K562 (cell line): Measurements from ENCODE around the gene UBR7. TPM values are rescaled to one million over a fixed set of nuclear protein-coding genes. Genes with fewer than 3 reads are reported as not detected.

Experiments
- BRD4 ChIP-seq: fragments of 200-600 bp; sonication (generic); IDR thresholded peaks from 2 replicates; pipeline ENCODE4 v1.6.1; 2017; ENCODE audit warnings: inconsistent platforms
- EP400 ChIP-seq: fragments of 450-650 bp; IDR thresholded peaks from 2 replicates; pipeline ENCODE4 v1.6.1; 2017; ENCODE audit warnings: antibody characterized with exemption, mild to moderate bottlenecking, moderate library complexity
- HDAC3 ChIP-seq: fragments of 450-650 bp; IDR thresholded peaks from 2 replicates; pipeline ENCODE4 v1.6.1; 2018; ENCODE audit warnings: borderline replicate concordance, mild to moderate bottlenecking, moderate library complexity; ENCODE audit not compliant: partially characterized antibody
- HIVEP1 ChIP-seq: fragments of 250-450 bp; sonication (Bioruptor Pico); IDR thresholded peaks from 2 replicates; pipeline ENCODE4 v1.4.0; 2020; ENCODE audit warnings: mild to moderate bottlenecking
- LARP7 ChIP-seq: fragments of 450-650 bp; IDR thresholded peaks from 2 replicates; pipeline ENCODE4 v1.6.1; 2016
- LCOR ChIP-seq: sonication (generic); formaldehyde crosslinking; IDR thresholded peaks from 2 replicates; pipeline ENCODE4 v1.8.0; 2022; ENCODE audit warnings: mild to moderate bottlenecking, missing genetic modification reagents
- MCM5 ChIP-seq: fragments of 450-650 bp; IDR thresholded peaks from 2 replicates; pipeline ENCODE4 v1.6.1; 2016; ENCODE audit warnings: low read depth
- RFX1 ChIP-seq: fragments of 450-650 bp; IDR thresholded peaks from 2 replicates; pipeline ENCODE4 v1.6.1; 2016; ENCODE audit warnings: mild to moderate bottlenecking, moderate library complexity
- TCF7L2 ChIP-seq: fragments of 150-350 bp; IDR thresholded peaks from 2 replicates; pipeline ENCODE4 v1.6.1; 2016; ENCODE audit warnings: low read depth, mild to moderate bottlenecking, low read length, moderate library complexity
- XRCC4 ChIP-seq: IDR thresholded peaks from one replicate; pipeline ENCODE4 v1.6.1; 2011; ENCODE audit not compliant: insufficient read depth, insufficient read length; ENCODE audit errors: extremely low read depth
- ZNF3 ChIP-seq: fragments of 250-450 bp; sonication (Bioruptor Pico); IDR thresholded peaks from 2 replicates; pipeline ENCODE4 v1.5.0; 2021; ENCODE audit warnings: mild to moderate bottlenecking, moderate library complexity
- ZNF316 ChIP-seq: fragments of 450-650 bp; IDR thresholded peaks from 2 replicates; pipeline ENCODE4 v1.6.1; 2016
- polyA plus RNA-seq, 8 experiments: library from polyadenylated mRNA; depleted of rRNA in 4 of 8; stranded (reverse) in 5 of 8; unstranded in 3 of 8; fragments of >200 nt; fragmentation: Nextera tagmentation in 2 of 8; fragmentation: Illumina TruSeq in 1 of 8; extraction: Ambion mirVana in 2 of 8; extraction: Trizol in 1 of 8; gene quantifications; 2 replicates each; pipeline versions ENCODE4 v1.2.1 to v1.2.3, GENCODE V29; 2011 to 2014; ENCODE audit warnings: inconsistent platforms in 1 of 8, missing spikeins in 1 of 8
- total RNA-seq, 7 experiments: library from RNA; depleted of rRNA in 6 of 7; stranded (reverse); fragments of >200 nt in 6 of 7; fragmentation: Illumina TruSeq in 2 of 7; extraction: Trizol in 2 of 7; gene quantifications; 2 replicates each; pipeline versions ENCODE4 v1.2.1 to v1.2.3, GENCODE V29; 2011 to 2021; ENCODE audit warnings: low replicate concordance in 1 of 7
- TF ChIP-seq, protein P1 (sequence below): fragments of 450-650 bp; formaldehyde crosslinking; IDR thresholded peaks from 2 replicates; pipeline ENCODE4 v1.4.0; 2020; ENCODE audit warnings: mild to moderate bottlenecking, mixed read lengths
- TF ChIP-seq, protein P2 (sequence below): sonication (generic); formaldehyde crosslinking; IDR thresholded peaks from 2 replicates; pipeline ENCODE4 v1.8.1; 2023; ENCODE audit warnings: mild to moderate bottlenecking, missing genetic modification reagents
- TF ChIP-seq, protein P3 (sequence below): fragments of 200-800 bp; sonication (Bioruptor generic); IDR thresholded peaks from 2 replicates; pipeline ENCODE4 v1.6.1; 2016; ENCODE audit warnings: missing genetic modification characterization, missing compliant biosample characterization
- TF ChIP-seq, protein P4 (sequence below): fragments of 450-650 bp; IDR thresholded peaks from one replicate; pipeline ENCODE4 v1.6.1; 2018; ENCODE audit warnings: mild to moderate bottlenecking, moderate library complexity; ENCODE audit not compliant: partially characterized antibody
- TF ChIP-seq, protein P5 (sequence below): sonication (generic); formaldehyde crosslinking; IDR thresholded peaks from 2 replicates; pipeline ENCODE4 v1.8.1; 2023; ENCODE audit warnings: mild to moderate bottlenecking, missing genetic modification reagents

The UBR7 gene
- total and polyA plus RNA-seq, 9 of the 15 experiments (the other 6 are each of a cell fraction or from before 2014, with no cell fraction given) = 12.5 to 63.0 (median 34.4) TPM

DNA sequence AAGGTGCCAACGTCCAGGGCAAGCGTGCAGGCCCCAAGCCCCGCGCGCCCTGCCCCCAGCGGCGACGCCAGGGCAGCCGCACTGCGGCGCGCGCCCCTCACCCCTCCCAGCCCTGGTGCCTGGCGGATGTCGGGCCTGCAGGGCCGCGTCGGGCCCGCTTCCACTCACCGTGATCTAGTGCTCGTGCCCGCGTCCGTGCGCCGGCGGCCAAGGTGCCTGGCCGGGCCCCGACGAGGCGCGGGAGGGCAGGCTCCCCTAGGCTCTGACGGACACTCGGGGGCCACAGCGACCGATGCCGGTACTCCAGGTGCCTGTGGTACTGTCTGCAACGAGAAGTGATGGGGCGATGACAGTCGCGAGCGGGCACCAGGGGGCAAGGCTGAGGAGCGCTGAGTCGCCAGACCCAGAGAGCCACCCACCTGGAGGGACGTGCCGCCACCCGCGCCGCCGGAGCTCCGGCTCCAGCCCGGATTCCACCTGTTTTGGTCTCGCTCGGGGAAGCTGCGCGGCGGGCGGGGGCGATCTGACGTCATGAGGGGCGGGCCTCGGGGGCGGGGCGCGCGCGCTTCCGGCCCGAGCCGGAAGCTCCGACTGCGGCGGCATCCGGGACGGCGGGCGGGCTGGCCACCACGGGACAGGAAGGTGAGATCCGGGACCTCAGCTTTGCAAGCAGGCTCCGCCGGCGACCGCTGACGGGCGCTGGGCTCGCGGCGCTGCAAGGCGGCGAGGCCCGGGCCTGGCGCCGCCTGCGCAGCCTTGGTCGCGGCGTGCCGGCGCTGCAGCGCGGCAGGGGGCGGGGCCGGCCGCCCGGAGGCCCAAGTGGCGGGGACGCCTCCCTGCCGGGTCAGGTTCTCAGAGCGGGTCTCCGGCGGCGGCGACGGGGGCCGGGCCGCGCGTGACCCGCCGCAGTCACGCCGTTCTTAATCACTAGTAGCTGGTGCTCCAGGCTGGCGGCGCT, 22.4 kb upstream of the UBR7 start, which contains the start of the genes LYSET and MOAP1 (continued):
- TF ChIP-seq MCM5 = no peak
- TF ChIP-seq LARP7 = no peak
- TF ChIP-seq, protein P1, sequence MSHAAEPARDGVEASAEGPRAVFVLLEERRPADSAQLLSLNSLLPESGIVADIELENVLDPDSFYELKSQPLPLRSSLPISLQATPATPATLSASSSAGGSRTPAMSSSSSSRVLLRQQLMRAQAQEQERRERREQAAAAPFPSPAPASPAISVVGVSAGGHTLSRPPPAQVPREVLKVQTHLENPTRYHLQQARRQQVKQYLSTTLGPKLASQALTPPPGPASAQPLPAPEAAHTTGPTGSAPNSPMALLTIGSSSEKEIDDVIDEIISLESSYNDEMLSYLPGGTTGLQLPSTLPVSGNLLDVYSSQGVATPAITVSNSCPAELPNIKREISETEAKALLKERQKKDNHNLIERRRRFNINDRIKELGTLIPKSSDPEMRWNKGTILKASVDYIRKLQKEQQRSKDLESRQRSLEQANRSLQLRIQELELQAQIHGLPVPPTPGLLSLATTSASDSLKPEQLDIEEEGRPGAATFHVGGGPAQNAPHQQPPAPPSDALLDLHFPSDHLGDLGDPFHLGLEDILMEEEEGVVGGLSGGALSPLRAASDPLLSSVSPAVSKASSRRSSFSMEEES (CRISPR knock-in tag) = no peak
- no peak for TF ChIP-seq RFX1
- no peak for TF ChIP-seq ZNF316
- no peak for TF ChIP-seq XRCC4
- TF ChIP-seq, protein P2, sequence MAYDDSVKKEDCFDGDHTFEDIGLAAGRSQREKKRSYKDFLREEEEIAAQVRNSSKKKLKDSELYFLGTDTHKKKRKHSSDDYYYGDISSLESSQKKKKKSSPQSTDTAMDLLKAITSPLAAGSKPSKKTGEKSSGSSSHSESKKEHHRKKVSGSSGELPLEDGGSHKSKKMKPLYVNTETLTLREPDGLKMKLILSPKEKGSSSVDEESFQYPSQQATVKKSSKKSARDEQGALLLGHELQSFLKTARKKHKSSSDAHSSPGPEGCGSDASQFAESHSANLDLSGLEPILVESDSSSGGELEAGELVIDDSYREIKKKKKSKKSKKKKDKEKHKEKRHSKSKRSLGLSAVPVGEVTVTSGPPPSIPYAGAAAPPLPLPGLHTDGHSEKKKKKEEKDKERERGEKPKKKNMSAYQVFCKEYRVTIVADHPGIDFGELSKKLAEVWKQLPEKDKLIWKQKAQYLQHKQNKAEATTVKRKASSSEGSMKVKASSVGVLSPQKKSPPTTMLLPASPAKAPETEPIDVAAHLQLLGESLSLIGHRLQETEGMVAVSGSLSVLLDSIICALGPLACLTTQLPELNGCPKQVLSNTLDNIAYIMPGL = no peak
- TF ChIP-seq, protein P3, sequence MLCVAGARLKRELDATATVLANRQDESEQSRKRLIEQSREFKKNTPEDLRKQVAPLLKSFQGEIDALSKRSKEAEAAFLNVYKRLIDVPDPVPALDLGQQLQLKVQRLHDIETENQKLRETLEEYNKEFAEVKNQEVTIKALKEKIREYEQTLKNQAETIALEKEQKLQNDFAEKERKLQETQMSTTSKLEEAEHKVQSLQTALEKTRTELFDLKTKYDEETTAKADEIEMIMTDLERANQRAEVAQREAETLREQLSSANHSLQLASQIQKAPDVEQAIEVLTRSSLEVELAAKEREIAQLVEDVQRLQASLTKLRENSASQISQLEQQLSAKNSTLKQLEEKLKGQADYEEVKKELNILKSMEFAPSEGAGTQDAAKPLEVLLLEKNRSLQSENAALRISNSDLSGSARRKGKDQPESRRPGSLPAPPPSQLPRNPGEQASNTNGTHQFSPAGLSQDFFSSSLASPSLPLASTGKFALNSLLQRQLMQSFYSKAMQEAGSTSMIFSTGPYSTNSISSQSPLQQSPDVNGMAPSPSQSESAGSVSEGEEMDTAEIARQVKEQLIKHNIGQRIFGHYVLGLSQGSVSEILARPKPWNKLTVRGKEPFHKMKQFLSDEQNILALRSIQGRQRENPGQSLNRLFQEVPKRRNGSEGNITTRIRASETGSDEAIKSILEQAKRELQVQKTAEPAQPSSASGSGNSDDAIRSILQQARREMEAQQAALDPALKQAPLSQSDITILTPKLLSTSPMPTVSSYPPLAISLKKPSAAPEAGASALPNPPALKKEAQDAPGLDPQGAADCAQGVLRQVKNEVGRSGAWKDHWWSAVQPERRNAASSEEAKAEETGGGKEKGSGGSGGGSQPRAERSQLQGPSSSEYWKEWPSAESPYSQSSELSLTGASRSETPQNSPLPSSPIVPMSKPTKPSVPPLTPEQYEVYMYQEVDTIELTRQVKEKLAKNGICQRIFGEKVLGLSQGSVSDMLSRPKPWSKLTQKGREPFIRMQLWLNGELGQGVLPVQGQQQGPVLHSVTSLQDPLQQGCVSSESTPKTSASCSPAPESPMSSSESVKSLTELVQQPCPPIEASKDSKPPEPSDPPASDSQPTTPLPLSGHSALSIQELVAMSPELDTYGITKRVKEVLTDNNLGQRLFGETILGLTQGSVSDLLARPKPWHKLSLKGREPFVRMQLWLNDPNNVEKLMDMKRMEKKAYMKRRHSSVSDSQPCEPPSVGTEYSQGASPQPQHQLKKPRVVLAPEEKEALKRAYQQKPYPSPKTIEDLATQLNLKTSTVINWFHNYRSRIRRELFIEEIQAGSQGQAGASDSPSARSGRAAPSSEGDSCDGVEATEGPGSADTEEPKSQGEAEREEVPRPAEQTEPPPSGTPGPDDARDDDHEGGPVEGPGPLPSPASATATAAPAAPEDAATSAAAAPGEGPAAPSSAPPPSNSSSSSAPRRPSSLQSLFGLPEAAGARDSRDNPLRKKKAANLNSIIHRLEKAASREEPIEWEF (CRISPR knock-in tag) = no peak
- no peak for TF ChIP-seq EP400
- no peak for TF ChIP-seq ZNF3
- no peak for TF ChIP-seq TCF7L2
- no peak for TF ChIP-seq LCOR
- no peak for TF ChIP-seq BRD4
- TF ChIP-seq, protein P4, sequence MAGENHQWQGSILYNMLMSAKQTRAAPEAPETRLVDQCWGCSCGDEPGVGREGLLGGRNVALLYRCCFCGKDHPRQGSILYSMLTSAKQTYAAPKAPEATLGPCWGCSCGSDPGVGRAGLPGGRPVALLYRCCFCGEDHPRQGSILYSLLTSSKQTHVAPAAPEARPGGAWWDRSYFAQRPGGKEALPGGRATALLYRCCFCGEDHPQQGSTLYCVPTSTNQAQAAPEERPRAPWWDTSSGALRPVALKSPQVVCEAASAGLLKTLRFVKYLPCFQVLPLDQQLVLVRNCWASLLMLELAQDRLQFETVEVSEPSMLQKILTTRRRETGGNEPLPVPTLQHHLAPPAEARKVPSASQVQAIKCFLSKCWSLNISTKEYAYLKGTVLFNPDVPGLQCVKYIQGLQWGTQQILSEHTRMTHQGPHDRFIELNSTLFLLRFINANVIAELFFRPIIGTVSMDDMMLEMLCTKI = no peak
- TF ChIP-seq, protein P5, sequence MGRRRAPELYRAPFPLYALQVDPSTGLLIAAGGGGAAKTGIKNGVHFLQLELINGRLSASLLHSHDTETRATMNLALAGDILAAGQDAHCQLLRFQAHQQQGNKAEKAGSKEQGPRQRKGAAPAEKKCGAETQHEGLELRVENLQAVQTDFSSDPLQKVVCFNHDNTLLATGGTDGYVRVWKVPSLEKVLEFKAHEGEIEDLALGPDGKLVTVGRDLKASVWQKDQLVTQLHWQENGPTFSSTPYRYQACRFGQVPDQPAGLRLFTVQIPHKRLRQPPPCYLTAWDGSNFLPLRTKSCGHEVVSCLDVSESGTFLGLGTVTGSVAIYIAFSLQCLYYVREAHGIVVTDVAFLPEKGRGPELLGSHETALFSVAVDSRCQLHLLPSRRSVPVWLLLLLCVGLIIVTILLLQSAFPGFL (CRISPR knock-in tag) = no peak
- TF ChIP-seq HIVEP1 (CRISPR knock-in tag) = no peak
- TF ChIP-seq HDAC3 = no peak
